T-cell (primary cell): ENCODE results near the gene USH2A. TPM values are rescaled to one million over a fixed set of nuclear protein-coding genes. Genes with fewer than 3 reads are reported as not detected.

Source experiments
- ATAC-seq, 4 experiments: fragments of 200-7000 bp in 3 of 4; fragments of 150-1000 bp in 1 of 4; cut with Tn5 transposase; replicated peaks in 1 of 4; 1 replicate in 3 of 4; 2 replicates in 1 of 4; pipeline ENCODE4 v1.10.0; 2021; ENCODE audit warnings: moderate library complexity in 3 of 4, mild to moderate bottlenecking in 2 of 4, moderate number of reproducible peaks in 1 of 4
- CTCF ChIA-PET, 2 donors: fragments of 300-600 bp; sonication (Branson Sonifier 250); formaldehyde crosslinking; loops; one replicate each; lab custom pipeline; 2022; ENCODE audit warnings: antibody characterized with exemption in 2 of 2; lab: Charles Lee
- POLR2A ChIA-PET, 2 donors: fragments of 300-600 bp; sonication (Branson Sonifier 250); formaldehyde crosslinking; loops; one replicate each; lab custom pipeline; 2022; ENCODE audit warnings: antibody characterized with exemption in 2 of 2; lab: Charles Lee
- DNase-seq, 35 experiments: peaks; one replicate each; pipeline versions ENCODE4 v3.0.0 to v3.0.0-alpha.2; 2013 to 2023
- H3K27ac ChIP-seq: one replicate; pipeline ENCODE4 v1.5.1; 2013; ENCODE audit warnings: low read length
- H3K27me3 ChIP-seq, 2 experiments: replicated peaks in 1 of 2; 1 replicate in 1 of 2; 2 replicates in 1 of 2; pipeline versions ENCODE4 v1.6.1 to v1.7.0; 2013; ENCODE audit warnings: low read length in 1 of 2, mixed read lengths in 1 of 2; ENCODE audit not compliant: control insufficient read depth in 2 of 2, insufficient read depth in 2 of 2; ENCODE audit errors: extremely low read depth in 1 of 2
- H3K36me3 ChIP-seq, 2 donors: 1 replicate in 1 of 2; 2 replicates in 1 of 2; pipeline versions ENCODE4 v1.6.1 to v1.7.0; 2013; ENCODE audit warnings: low read length in 1 of 2; ENCODE audit not compliant: control insufficient read depth in 2 of 2, insufficient read depth in 1 of 2; ENCODE audit errors: extremely low read depth in 1 of 2
- H3K4me1 ChIP-seq, 2 experiments: 1 replicate in 1 of 2; 2 replicates in 1 of 2; pipeline versions ENCODE4 v1.6.1 to v1.7.0; 2013; ENCODE audit warnings: low read length in 2 of 2, mixed read lengths in 1 of 2; ENCODE audit not compliant: insufficient read depth in 2 of 2, control insufficient read depth in 1 of 2; ENCODE audit errors: extremely low read depth in 1 of 2
- H3K4me3 ChIP-seq, 2 donors: 1 replicate in 1 of 2; 2 replicates in 1 of 2; pipeline versions ENCODE4 v1.5.1 to v1.7.0; 2013; ENCODE audit warnings: mild to moderate bottlenecking in 2 of 2, low read length in 1 of 2, moderate library complexity in 1 of 2; ENCODE audit not compliant: control insufficient read depth in 1 of 2; ENCODE audit errors: extremely low read depth in 1 of 2
- H3K9me3 ChIP-seq: 2 replicates; pipeline ENCODE4 v1.7.0; 2013
- H3K27ac Mint-ChIP-seq, 2 donors: one replicate each; pipeline ENCODE4 v1.8.0; 2020 to 2021; ENCODE audit warnings: mild to moderate bottlenecking in 2 of 2, mixed read lengths in 2 of 2
- H3K27me3 Mint-ChIP-seq, 2 donors: one replicate each; pipeline ENCODE4 v1.8.0; 2021 to 2022; ENCODE audit warnings: mixed read lengths in 2 of 2
- H3K36me3 Mint-ChIP-seq: one replicate; pipeline ENCODE4 v1.8.0; 2021; ENCODE audit warnings: mixed read lengths
- H3K4me1 Mint-ChIP-seq, 3 donors: one replicate each; pipeline ENCODE4 v1.8.0; 2020 to 2022; ENCODE audit warnings: mixed read lengths in 3 of 3, mild to moderate bottlenecking in 1 of 3
- H3K4me3 Mint-ChIP-seq, 3 donors: one replicate each; pipeline ENCODE4 v1.8.0; 2020 to 2022; ENCODE audit warnings: mild to moderate bottlenecking in 3 of 3, mixed read lengths in 3 of 3, moderate library complexity in 3 of 3
- H3K9me3 Mint-ChIP-seq, 3 donors: one replicate each; pipeline ENCODE4 v1.8.0; 2020 to 2022; ENCODE audit warnings: mixed read lengths in 3 of 3
- WGBS: methylation state at CpG from one replicate; pipeline ENCODE4 v1.1.5; 2013; ENCODE audit warnings: missing lambda C conversion rate; ENCODE audit not compliant: insufficient coverage; 5-methylcytosine and 5-hydroxymethylcytosine counted together
- total RNA-seq, 35 experiments: library from RNA in 6 of 35; stranded (reverse) in 6 of 35; fragments of 120-200 nt in 1 of 35; gene quantifications; one replicate each; pipeline versions ENCODE4 v1.2.1 to v1.2.4 and lab custom pipeline; 2013 to 2026

Gene USH2A
- total RNA-seq, 5 donors from 2014 or later (not counting 1 experiment from before 2014, with no cell fraction given), result not detected

DNA sequence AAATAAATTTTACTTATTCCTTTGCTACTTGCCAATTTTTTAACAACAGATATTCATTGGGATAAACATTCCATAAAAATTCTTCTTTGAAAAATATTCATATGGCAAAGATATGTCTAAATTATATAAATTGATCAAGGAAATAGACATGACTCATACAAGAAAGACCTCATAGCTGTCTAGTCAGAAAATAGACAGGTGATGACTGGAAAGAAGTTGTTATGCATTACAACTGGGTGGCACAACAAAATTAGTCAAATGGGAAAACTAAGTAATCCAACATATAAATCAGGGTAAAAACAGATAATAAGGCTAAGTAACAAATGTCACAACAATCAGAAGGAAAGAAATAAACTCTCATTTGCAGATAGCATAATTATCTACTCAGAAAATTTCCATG, 92.0 kb downstream of the USH2A start:
- CTCF ChIA-PET, result no interaction called here
- peaks cover 9 to 29% (median 10%) of the 10 kb centered on the region in 3 donors for H3K9me3 Mint-ChIP-seq

DNA sequence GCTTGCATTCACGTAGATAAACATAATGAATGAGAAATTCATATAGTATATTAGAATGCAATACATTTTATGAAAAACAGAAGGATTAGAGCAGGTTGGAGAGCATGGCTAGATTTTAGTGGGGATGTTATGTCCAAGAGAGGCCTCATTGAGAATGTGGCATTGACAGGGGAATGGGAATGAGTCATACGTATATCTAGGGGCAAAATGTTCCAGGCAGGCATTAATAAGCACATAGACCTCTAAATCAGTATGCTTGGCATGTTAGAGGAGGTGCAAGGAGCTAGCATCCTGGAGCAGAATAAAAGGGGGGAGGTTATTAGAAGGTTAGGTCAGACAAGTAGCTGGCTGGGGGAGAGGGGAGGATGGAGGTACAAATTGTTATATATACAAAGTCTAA, 93.0 kb downstream of the USH2A start:
- Mint-ChIP-seq H3K27me3 (no peaks in the 10 kb centered on the region), H3K36me3 (no peaks in the 10 kb centered on the region), H3K9me3 (peaks cover 9 to 21% (median 15%) of the 10 kb centered on the region in 3 donors), H3K4me3 (no peak overlapping the region), H3K27ac (no peak overlapping the region), H3K4me1 (no peaks in the 10 kb centered on the region)
- no peak overlapping the region for H3K4me3 ChIP-seq
- ChIA-PET CTCF (no interaction called here), POLR2A (no interaction called here)
- no peak for DNase-seq
- no peaks in the 10 kb centered on the region for H3K27me3 ChIP-seq
- no peaks in the 10 kb centered on the region for H3K4me1 ChIP-seq
- 86% methylated on average over 1 of the region's 2 CpGs for WGBS
- H3K36me3 ChIP-seq, result no peaks in the 10 kb centered on the region
- ATAC-seq, result no peak
- no peaks in the 10 kb centered on the region for H3K9me3 ChIP-seq
- H3K27ac ChIP-seq, result no peak overlapping the region

More for the DNA sequence above, 92.0 kb downstream of the USH2A start:
- POLR2A ChIA-PET, result no interaction called here
- H3K27ac ChIP-seq, result no peak overlapping the region
- no peaks in the 10 kb centered on the region for H3K4me1 ChIP-seq
- H3K4me3 Mint-ChIP-seq, result no peak overlapping the region
- H3K27ac Mint-ChIP-seq, result no peak overlapping the region
- no peak for DNase-seq
- no peaks in the 10 kb centered on the region for H3K36me3 Mint-ChIP-seq
- H3K27me3 ChIP-seq, result no peaks in the 10 kb centered on the region
- no peaks in the 10 kb centered on the region for H3K36me3 ChIP-seq
- no peaks in the 10 kb centered on the region for H3K4me1 Mint-ChIP-seq
- no peak for ATAC-seq
- H3K9me3 ChIP-seq, result no peaks in the 10 kb centered on the region
- no peaks in the 10 kb centered on the region for H3K27me3 Mint-ChIP-seq
- H3K4me3 ChIP-seq, result no peak overlapping the region

DNA sequence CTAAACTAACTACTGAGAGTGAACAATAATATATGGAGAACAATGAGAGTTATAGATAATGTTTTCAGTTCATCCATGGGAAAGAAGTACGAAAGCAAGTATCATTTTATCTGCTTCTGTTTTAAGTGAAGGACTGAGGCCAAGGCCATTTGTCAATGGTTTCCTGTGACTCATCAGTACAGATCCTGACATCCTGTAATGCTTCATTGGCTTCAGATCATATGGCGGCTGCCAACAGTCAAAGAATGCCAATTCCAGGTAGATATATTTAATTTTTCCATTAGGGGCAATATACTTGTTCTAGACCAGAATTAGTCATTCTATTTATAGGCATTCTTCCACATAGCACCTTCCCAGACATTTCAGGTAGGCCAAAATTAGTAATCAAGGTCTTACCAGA, 97.3 kb downstream of the USH2A start:
- Histone ChIP-seq H3K9me3 (no peaks in the 10 kb centered on the region), H3K27ac (no peak overlapping the region), H3K27me3 (no peaks in the 10 kb centered on the region), H3K4me3 (no peak overlapping the region), H3K4me1 (no peaks in the 10 kb centered on the region), H3K36me3 (no peaks in the 10 kb centered on the region)
- Mint-ChIP-seq H3K27me3 (no peaks in the 10 kb centered on the region), H3K36me3 (no peaks in the 10 kb centered on the region), H3K4me1 (no peaks in the 10 kb centered on the region), H3K9me3 (peaks cover 7 to 20% (median 9%) of the 10 kb centered on the region in 3 donors), H3K4me3 (no peak overlapping the region), H3K27ac (no peak overlapping the region)
- DNase-seq, result no peak
- ChIA-PET POLR2A (no interaction called here), CTCF (no interaction called here)
- 100% methylated on average over 1 of the region's 2 CpGs for WGBS
- ATAC-seq, result no peak

DNA sequence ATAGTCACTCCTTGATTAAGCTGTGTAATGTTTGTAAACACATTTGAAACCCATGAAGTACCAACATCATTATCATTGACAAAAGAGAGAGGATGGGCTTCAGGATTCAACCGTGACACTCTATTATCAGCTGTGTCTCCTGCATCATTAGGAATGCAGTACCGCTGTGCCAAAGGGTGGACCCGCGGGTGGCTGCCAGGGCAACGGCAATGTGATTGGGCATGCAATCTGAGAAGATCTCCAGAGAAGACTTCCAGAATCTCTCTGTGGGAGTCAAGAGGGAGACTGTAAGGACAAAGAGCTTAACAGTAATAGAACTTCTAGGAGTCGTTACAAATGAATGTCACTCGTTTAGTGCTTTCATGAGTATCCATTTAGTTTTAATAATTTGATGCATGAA, 97.9 kb downstream of the USH2A start:
- no peaks in the 10 kb centered on the region for H3K9me3 ChIP-seq
- no peak overlapping the region for H3K27ac Mint-ChIP-seq
- H3K4me1 Mint-ChIP-seq, result no peaks in the 10 kb centered on the region
- no peaks in the 10 kb centered on the region for H3K27me3 ChIP-seq
- POLR2A ChIA-PET, result no interaction called here
- no peaks in the 10 kb centered on the region for H3K36me3 ChIP-seq
- H3K27me3 Mint-ChIP-seq, result no peaks in the 10 kb centered on the region
- CTCF ChIA-PET, result no interaction called here
- H3K4me3 ChIP-seq, result no peak overlapping the region
- H3K4me3 Mint-ChIP-seq, result no peak overlapping the region
- H3K36me3 Mint-ChIP-seq, result no peaks in the 10 kb centered on the region
- no peak overlapping the region for H3K27ac ChIP-seq
- WGBS, result 96% methylated on average over 5 of the region's 7 CpGs
- no peaks in the 10 kb centered on the region for H3K4me1 ChIP-seq
- ATAC-seq (no peak), DNase-seq (no peak)
- H3K9me3 Mint-ChIP-seq, result peaks cover 3 to 18% (median 9%) of the 10 kb centered on the region in 3 donors

DNA sequence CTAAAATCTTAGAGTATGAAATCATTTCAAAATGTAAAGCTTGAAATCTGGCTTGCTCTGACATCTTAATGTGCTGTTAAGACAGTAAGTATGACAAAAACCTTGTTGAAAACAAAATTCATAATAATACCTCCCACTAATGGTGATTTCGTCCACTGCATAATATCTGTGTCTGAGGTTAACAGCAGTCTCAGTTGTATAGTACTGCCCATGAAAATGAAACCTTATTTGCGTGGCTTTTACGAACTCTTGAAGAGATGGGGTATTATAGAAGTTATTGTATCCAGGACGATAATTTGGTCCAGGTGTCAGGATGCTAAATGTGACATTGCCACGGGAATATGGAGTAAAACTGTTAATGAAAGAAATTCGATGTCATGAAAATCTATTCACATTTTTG, 99.9 kb downstream of the USH2A start:
- WGBS, result 67% methylated on average over 3 of the region's 6 CpGs
- Mint-ChIP-seq H3K27ac (no peak overlapping the region), H3K9me3 (peaks cover 0 to 21% (median 9%) of the 10 kb centered on the region in 3 donors), H3K4me1 (no peaks in the 10 kb centered on the region), H3K4me3 (no peak overlapping the region), H3K27me3 (no peaks in the 10 kb centered on the region), H3K36me3 (no peaks in the 10 kb centered on the region)
- Histone ChIP-seq H3K4me1 (no peaks in the 10 kb centered on the region), H3K27ac (no peak overlapping the region), H3K9me3 (no peaks in the 10 kb centered on the region), H3K36me3 (no peaks in the 10 kb centered on the region), H3K4me3 (no peak overlapping the region), H3K27me3 (no peaks in the 10 kb centered on the region)
- ATAC-seq (no peak), DNase-seq (no peak)
- POLR2A ChIA-PET, result no interaction called here
- CTCF ChIA-PET, result no interaction called here

GRCh38 chr1:216314379-216315095, 108.7 kb downstream of the USH2A start:
- ATAC-seq (no peak), DNase-seq (no peak)
- Histone ChIP-seq H3K9me3 (no peaks in the 10 kb centered on the region), H3K27me3 (no peaks in the 10 kb centered on the region), H3K4me1 (no peaks in the 10 kb centered on the region), H3K4me3 (no peak overlapping the region), H3K27ac (no peak overlapping the region), H3K36me3 (no peaks in the 10 kb centered on the region)
- Mint-ChIP-seq H3K27ac (no peak overlapping the region), H3K4me3 (no peak overlapping the region), H3K4me1 (no peaks in the 10 kb centered on the region), H3K27me3 (no peaks in the 10 kb centered on the region), H3K9me3 (peaks cover 7 to 18% (median 12%) of the 10 kb centered on the region in 3 donors), H3K36me3 (no peaks in the 10 kb centered on the region)
- 17% methylated on average over 1 of the region's 3 CpGs for WGBS
- ChIA-PET POLR2A (no interaction called here), CTCF (interaction anchor here in 1 of 2 donors (0.6 kb wide), 1 partner anchor 188 kb away, joined by 3 read pairs; no protein-coding TSS in a partner anchor)
